ENCODE data around the gene UNC50. TPM values are rescaled to one million over a fixed set of nuclear protein-coding genes. Genes with fewer than 3 reads are reported as not detected.

The UNC50 gene
- polyA plus RNA-seq, 5 donors = 52.1 to 68.9 (median 58.3) TPM

- DNase-seq = no peak
Measured at GRCh38 chr2:98663511-98664090, 55.2 kb downstream of the UNC50 start.

GRCh38 chr2:98664323-98664722 lies 55.9 kb downstream of the UNC50 start:
- no peak for DNase-seq

- DNase-seq = no peak
Measured at GRCh38 chr2:98665677-98666076, 57.3 kb downstream of the UNC50 start.

Other genes starting within 250 kb of the UNC50 start
- gene INPP4A, start 163.7 kb upstream of the UNC50 start, polyA plus RNA-seq (ENCODE audit: insufficient read depth in 1 of 5, insufficient read length in 5 of 5, low replicate concordance in 1 of 5) = 10 to 100 TPM; 12.6 to 24.5 (median 21.5) TPM
- gene COA5, start 77 bp upstream of the UNC50 start, polyA plus RNA-seq (ENCODE audit: insufficient read depth in 1 of 5, insufficient read length in 5 of 5, low replicate concordance in 1 of 5) = 10 to 100 TPM; 68.8 to 96.0 (median 74.6) TPM
- 10 to 100 TPM; 11.5 to 21.5 (median 19.1) TPM for gene MGAT4A, start 122.5 kb downstream of the UNC50 start, polyA plus RNA-seq (ENCODE audit: insufficient read depth in 1 of 5, insufficient read length in 5 of 5, low replicate concordance in 1 of 5)

All from right lung (tissue), 5 donors.